Cardiac atrium fibroblast (primary cell): ENCODE data around the gene OR12D1. TPM values are rescaled to one million over a fixed set of nuclear protein-coding genes. Genes with fewer than 3 reads are reported as not detected.

ENCODE experiments used
- total RNA-seq: library from RNA; depleted of rRNA; stranded (reverse); fragments of >200 nt; gene quantifications from 2 replicates; pipeline ENCODE4 v1.2.3, GENCODE V29; 2015

Gene OR12D1
- total RNA-seq = not detected in 2 replicates

DNA sequence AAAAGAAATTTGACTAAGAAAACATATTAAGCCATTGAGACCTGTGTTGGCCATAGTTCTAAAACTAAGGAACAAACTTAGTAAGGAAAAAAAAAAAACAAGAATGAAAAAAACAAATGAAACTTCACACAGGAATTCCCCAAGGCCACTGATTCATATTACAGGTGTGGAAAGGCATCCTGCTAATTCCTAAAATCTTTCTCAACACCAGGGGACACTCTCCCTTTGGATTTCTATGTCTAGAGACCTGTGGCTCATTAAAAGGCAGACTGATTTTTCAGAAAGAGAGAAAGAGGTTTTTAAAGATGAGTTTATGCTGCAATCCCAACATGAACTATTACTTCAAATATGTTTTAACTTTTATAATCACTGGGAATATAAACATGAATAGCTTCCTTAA lies at the start of gene OR12D1:
OR12D1 (plus strand) TSS at position 341 of the 400 bp plus-strand sequence.

DNA sequence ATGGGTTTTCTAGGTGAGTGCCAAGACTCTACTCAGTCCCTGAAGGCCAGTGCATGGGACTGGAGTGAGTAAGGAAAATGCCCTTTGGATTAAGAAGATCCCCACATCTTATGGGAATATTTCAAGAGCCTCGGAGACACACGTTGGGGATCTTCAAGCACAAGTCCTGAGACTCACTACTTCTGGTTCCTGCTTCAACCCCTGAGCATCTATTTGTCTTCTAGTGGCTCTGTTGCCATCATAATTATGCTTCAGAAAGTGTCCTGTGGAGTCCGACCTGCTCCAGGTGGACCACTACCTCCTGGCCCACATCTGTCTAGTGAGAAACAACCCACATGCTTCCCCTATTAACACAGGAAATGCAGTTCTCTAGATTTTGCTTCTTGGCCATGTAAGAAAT lies 46.0 kb upstream of the OR12D1 start, which contains the start of gene OR5V1:
OR5V1 (minus strand) TSS at position 101 of the 400 bp plus-strand sequence. CDS start 12,670 bp downstream, outside the sequence.

GRCh38 chr6:29375191-29375590 lies 39.5 kb upstream of the OR12D1 start, which contains the start of gene OR12D3:
Gene OR12D3, minus strand, starts transcription at chr6:29375291. Its CDS starts 4 bp downstream, at chr6:29375287.

GRCh38 chr6:29395331-29395730 lies 19.4 kb upstream of the OR12D1 start, which contains the start of gene OR12D2:
Gene OR12D2, plus strand, starts transcription at chr6:29395631. Its CDS starts 1,069 bp downstream, at chr6:29396700.

GRCh38 chr6:29439006-29439405 lies 24.3 kb downstream of the OR12D1 start, which contains the start of gene OR10C1:
Gene OR10C1, plus strand, starts transcription at chr6:29439306. Its CDS starts 710 bp downstream, at chr6:29440016.

DNA sequence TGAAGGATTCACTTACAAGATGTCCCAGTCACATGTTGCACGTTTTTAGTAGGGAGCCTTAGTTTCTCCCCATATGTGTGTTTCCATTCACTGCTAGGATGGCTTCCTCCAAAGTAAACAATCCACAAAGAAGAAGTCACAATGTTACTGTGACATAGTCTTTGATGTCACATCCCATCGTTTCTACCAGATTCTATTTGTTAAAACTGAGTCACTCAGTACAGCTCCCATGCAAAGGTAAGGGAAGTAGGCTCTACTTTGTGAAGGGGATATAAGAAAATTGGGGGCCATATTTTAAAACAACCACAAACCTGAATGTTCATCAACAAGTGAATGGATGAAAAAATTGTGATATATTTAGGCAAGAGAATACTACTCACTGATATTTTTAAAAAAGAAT lies 42.2 kb downstream of the OR12D1 start, which contains the start of the genes OR11A1 and OR2H1:
OR11A1 (minus strand) TSS at position 101 of the 400 bp plus-strand sequence. CDS start 29,430 bp downstream, outside the sequence.
OR2H1 (plus strand) TSS at position 185 of the 400 bp plus-strand sequence. CDS start 4,615 bp downstream, outside the sequence.

Other genes starting within 250 kb of the OR12D1 start
- gene OR2J2, start 244.0 kb upstream of the OR12D1 start, total RNA-seq = not detected in 2 replicates
- not detected in 2 replicates for gene OR14J1, start 113.2 kb upstream of the OR12D1 start, total RNA-seq
- not detected in 2 replicates for gene OR5V1, start 46.1 kb upstream of the OR12D1 start, total RNA-seq
- not detected in 2 replicates for gene OR12D3, start 39.6 kb upstream of the OR12D1 start, total RNA-seq
- not detected in 2 replicates for gene OR12D2, start 19.3 kb upstream of the OR12D1 start, total RNA-seq
- gene OR10C1, start 24.4 kb downstream of the OR12D1 start, total RNA-seq = not detected in 2 replicates
- not detected in 2 replicates for gene OR11A1, start 42.1 kb downstream of the OR12D1 start, total RNA-seq
- not detected in 2 replicates for gene OR2H1, start 42.2 kb downstream of the OR12D1 start, total RNA-seq
- not detected in 2 replicates for gene MAS1L, start 73.0 kb downstream of the OR12D1 start, total RNA-seq
- gene UBD, start 144.8 kb downstream of the OR12D1 start, total RNA-seq = not detected in 2 replicates
- not detected in 2 replicates for gene OR2H2, start 170.2 kb downstream of the OR12D1 start, total RNA-seq
- 10.4 and 17.1 TPM in 2 replicates for gene GABBR1, start 218.3 kb downstream of the OR12D1 start, total RNA-seq
- gene MOG, start 242.2 kb downstream of the OR12D1 start, total RNA-seq = not detected in 2 replicates